ENCODE results near the gene MDM4.

Gene MDM4

DNA sequence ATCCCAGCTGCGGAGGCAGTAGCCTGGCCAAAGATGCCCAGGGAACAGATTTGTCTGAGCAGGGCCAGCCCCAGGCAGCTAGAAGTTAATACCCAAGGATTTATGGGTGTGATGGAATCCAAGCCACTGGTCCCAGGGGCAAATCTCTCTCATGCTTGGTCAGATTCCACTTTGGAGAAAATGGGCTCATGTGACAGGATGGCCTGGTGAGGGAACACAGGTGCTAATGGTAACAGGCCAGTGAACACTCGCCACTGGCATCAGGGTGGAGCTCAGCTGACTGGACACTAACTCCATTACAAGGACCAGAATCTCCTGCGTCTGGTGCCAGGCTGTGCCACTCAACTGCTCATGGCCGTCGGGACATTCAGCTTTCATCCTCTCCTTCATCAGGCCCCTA is 12.0 kb downstream of the MDM4 start:
- DNase-seq (ENCODE audit: low spot score) = no peak
- in situ Hi-C loops (cut with MboI; ENCODE audit: low sequenced_read_pairs, unreplicated experiment) = no loop called here
- TF ChIP-seq, protein P1, sequence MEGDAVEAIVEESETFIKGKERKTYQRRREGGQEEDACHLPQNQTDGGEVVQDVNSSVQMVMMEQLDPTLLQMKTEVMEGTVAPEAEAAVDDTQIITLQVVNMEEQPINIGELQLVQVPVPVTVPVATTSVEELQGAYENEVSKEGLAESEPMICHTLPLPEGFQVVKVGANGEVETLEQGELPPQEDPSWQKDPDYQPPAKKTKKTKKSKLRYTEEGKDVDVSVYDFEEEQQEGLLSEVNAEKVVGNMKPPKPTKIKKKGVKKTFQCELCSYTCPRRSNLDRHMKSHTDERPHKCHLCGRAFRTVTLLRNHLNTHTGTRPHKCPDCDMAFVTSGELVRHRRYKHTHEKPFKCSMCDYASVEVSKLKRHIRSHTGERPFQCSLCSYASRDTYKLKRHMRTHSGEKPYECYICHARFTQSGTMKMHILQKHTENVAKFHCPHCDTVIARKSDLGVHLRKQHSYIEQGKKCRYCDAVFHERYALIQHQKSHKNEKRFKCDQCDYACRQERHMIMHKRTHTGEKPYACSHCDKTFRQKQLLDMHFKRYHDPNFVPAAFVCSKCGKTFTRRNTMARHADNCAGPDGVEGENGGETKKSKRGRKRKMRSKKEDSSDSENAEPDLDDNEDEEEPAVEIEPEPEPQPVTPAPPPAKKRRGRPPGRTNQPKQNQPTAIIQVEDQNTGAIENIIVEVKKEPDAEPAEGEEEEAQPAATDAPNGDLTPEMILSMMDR (IDR thresholded peaks at IDR 0.05; ENCODE audit: borderline replicate concordance, control extremely low read depth, extremely low read depth, insufficient read depth, missing control alignments) = no peak

DNA sequence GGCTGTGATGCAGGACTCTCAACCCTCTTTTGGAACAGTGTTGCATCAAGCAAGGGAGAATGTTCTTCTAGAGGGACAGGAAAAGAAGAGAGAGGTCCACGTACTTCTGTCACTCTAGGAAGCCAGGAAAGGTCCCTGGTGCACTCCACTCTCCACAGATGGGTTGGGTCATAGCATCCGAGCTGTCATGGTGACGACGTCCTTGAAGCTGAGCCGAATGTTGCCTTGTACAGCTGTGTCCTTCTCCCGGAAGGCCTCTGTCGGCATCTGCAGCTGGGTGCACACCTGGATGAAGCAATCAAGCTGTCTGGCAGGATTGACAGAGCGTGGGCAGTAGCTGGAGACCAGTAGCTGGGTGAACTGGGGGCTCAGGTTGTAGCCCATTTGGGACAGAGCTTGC is 12.5 kb downstream of the MDM4 start:
- DNase-seq (ENCODE audit: low spot score) = no peak
- TF ChIP-seq, protein P1 (IDR thresholded peaks at IDR 0.05; ENCODE audit: borderline replicate concordance, control extremely low read depth, extremely low read depth, insufficient read depth, missing control alignments) = no peak
- in situ Hi-C loops (cut with MboI; ENCODE audit: low sequenced_read_pairs, unreplicated experiment) = no loop called here

DNA sequence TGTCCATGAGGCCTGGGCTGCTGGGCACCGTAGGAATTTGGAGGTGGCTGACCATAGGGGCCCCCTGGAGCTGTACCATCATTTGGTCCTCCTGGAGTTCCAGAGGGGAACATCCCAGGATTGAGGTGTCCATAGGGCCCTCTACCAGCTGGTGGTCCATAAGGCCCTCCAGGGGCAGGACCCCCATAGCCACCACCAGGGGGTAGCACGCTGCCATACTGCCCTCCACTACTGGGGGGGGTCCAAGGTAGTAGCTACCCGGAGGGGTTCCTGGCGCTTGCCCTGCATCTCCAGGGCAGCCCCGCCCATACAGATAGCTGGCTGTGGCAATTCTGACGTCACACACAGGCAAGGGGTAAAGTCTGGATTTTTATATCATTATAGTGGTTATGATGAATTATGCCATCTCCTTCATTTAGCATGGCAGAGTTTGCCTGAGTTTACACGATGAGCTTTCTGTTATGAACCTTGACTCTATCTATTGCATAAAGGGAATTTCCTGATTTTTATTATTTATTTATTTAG is 13.2 kb downstream of the MDM4 start:
- no peak for DNase-seq (ENCODE audit: low spot score)
- in situ Hi-C loops (cut with MboI; ENCODE audit: low sequenced_read_pairs, unreplicated experiment) = no loop called here
- TF ChIP-seq, protein P1 (IDR thresholded peaks at IDR 0.05; ENCODE audit: borderline replicate concordance, control extremely low read depth, extremely low read depth, insufficient read depth, missing control alignments) = no peak

DNA sequence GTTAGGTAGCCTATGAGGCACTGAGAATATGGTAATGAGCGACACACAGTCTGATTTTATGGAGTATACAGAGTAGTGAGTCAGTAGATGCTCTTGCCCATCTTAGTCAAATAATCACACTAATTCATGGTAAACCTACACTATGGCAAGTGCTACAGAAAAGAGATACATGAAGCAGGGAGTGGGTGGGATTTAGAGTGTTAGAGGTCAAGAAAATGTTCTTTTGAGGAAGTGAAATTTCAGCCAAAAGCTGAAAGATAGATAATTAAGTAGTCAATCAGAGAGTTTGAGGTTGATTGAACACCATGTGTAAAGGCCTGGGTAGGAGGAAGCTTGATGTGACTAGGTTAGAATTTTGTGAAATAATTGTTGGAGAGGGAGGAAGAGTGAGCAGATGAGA is 14.7 kb downstream of the MDM4 start:
- peak; percentile 68 for DNase-seq (ENCODE audit: low spot score)
- in situ Hi-C loops (cut with MboI; ENCODE audit: low sequenced_read_pairs, unreplicated experiment) = no loop called here

DNA sequence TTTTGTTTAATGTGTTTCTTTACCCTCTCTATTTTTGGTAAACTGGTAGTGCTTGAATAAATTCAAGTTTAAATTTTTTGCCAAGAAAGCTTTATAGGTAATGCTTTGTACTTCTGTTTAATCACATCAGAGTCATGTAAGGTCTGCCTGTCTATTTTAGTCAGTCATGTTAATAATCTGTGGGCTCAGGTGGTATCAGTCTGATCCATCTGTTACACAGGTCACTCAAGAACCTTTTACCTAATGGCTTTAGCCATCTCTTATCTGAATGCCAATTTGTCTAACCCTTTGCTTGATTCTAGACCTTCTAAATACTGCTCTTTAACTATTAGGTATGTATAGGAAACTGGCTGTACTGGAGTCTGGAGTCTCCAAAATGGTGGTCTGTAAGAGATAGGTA is 16.6 kb downstream of the MDM4 start:
- DNase-seq (ENCODE audit: low spot score) = no peak
- in situ Hi-C loops (cut with MboI; ENCODE audit: low sequenced_read_pairs, unreplicated experiment) = no loop called here
- TF ChIP-seq, protein P1 (IDR thresholded peaks at IDR 0.05; ENCODE audit: borderline replicate concordance, control extremely low read depth, extremely low read depth, insufficient read depth, missing control alignments) = no peak

More for the DNA sequence above, 14.7 kb downstream of the MDM4 start:
- TF ChIP-seq, protein P1 (IDR thresholded peaks at IDR 0.05; ENCODE audit: borderline replicate concordance, control extremely low read depth, extremely low read depth, insufficient read depth, missing control alignments) = no peak

DNA sequence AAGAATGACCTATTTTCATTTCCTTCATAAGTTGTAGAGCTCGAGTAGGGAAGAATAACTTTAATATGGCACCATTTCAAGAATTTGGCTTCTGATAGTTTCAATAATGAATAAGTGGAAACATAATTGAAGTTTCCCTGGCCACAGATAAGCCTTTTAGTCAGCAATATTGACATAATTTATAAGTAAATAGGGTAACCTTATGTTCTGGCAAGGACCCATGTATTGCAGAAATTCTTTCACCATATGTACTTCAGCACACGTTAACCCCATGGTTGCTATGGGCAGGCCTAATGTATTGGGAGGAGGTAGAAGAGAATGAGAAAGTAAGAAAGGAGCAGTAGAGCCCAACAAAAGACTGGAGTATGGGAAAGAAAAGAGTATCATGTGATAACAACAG is 25.4 kb downstream of the MDM4 start:
- in situ Hi-C loops (cut with MboI; ENCODE audit: low sequenced_read_pairs, unreplicated experiment) = no loop called here
- DNase-seq (ENCODE audit: low spot score) = no peak
- TF ChIP-seq, protein P1 (IDR thresholded peaks at IDR 0.05; ENCODE audit: borderline replicate concordance, control extremely low read depth, extremely low read depth, insufficient read depth, missing control alignments) = no peak

DNA sequence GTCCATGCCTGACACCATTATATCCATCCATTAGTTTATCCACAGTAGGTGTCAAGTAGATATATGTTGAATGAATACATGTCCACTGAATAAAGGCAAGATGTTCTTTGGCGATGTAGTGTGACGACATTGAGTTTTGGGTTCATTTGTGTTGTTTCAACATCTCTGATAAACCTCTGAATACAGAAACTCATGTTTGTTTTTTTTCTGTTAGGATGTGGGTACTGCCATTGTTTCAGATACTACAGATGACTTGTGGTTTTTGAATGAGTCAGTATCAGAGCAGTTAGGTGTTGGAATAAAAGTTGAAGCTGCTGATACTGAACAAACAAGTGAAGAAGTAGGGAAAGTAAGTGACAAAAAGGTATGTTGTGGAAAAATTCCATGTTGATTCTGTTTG is 28.1 kb downstream of the MDM4 start:
- no peak for DNase-seq (ENCODE audit: low spot score)
- TF ChIP-seq, protein P1 (IDR thresholded peaks at IDR 0.05; ENCODE audit: borderline replicate concordance, control extremely low read depth, extremely low read depth, insufficient read depth, missing control alignments) = no peak
- in situ Hi-C loops (cut with MboI; ENCODE audit: low sequenced_read_pairs, unreplicated experiment) = no loop called here
